ENCODE data around the gene AP4M1.

- TF ChIP-seq CTCF (conservative IDR thresholded peaks at IDR 0.05; ENCODE audit: low read length) (no peak), EZH2phosphoT487 (IDR thresholded peaks at IDR 0.05; ENCODE audit: borderline replicate concordance, low read depth, low read length) (no peak)
Measured at GRCh38 chr7:100093498-100093897, 7.9 kb upstream of the AP4M1 start.

Data from OCI-LY7 (cell line).